Skeletal muscle tissue (tissue), 4 donors: ENCODE measurements around the gene CCSAP. TPM values are rescaled to one million over a fixed set of nuclear protein-coding genes. Genes with fewer than 3 reads are reported as not detected.

ENCODE experiments used
- H3K27ac ChIP-seq: one replicate; pipeline ENCODE4 v1.7.0; 2013; ENCODE audit warnings: mild to moderate bottlenecking, low read depth, low read length, inconsistent platforms
- H3K27me3 ChIP-seq, 3 donors: one replicate each; pipeline ENCODE4 v1.7.0; 2013; ENCODE audit warnings: low read length in 3 of 3; ENCODE audit not compliant: control insufficient read depth in 3 of 3, insufficient read depth in 3 of 3
- H3K36me3 ChIP-seq, 3 donors: one replicate each; pipeline ENCODE4 v1.7.0; 2013; ENCODE audit warnings: low read length in 3 of 3; ENCODE audit not compliant: control insufficient read depth in 3 of 3, insufficient read depth in 3 of 3
- H3K4me1 ChIP-seq, 3 donors: one replicate each; pipeline ENCODE4 v1.7.0; 2013; ENCODE audit warnings: low read length in 3 of 3, mild to moderate bottlenecking in 3 of 3; ENCODE audit not compliant: control insufficient read depth in 3 of 3, insufficient read depth in 3 of 3
- H3K4me3 ChIP-seq, 3 donors: one replicate each; pipeline ENCODE4 v1.7.0; 2013; ENCODE audit warnings: low read length in 3 of 3
- H3K9ac ChIP-seq, 3 donors: one replicate each; pipeline ENCODE4 v1.7.0; 2013; ENCODE audit warnings: low read length in 3 of 3, mild to moderate bottlenecking in 3 of 3, moderate library complexity in 2 of 3, low read depth in 1 of 3
- H3K9me3 ChIP-seq, 3 donors: one replicate each; pipeline ENCODE4 v1.7.0; 2013; ENCODE audit warnings: low read length in 3 of 3; ENCODE audit not compliant: control insufficient read depth in 3 of 3
- total RNA-seq: library from RNA; depleted of rRNA; stranded (reverse); fragments of >200 nt; gene quantifications from one replicate; pipeline ENCODE4 v1.2.3, GENCODE V29; 2014
- donor health status: Osteomylitis.

Gene CCSAP
- total RNA-seq, 1 donor from 2014 or later, result 5.2 TPM

DNA sequence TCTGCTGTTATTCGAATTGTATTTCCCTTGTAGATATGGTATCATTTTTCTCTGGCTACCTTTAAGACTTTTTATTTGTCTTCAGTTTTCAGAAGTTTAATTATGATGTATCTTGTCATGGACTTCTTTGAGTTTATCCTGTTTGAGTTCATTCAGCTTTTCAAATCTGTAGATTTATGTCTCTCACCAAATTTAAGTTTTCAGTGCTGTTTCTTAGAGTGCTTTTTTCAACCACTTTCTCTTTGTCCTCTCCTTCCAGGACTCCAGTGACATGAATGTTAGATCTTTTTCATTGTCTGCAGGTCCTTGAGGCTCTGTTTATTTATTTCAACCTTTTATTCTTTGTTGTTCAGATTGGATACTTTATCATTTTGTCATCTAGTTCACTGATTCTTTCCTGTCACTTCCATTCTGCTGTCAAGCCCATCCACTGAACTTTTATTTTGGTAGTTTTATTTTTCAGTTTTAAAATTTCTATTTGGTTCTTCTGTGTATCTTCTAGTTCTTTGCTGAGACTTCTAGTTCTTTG, 60.5 kb downstream of the CCSAP start:
- Histone ChIP-seq H3K9me3 (no peaks in the 10 kb centered on the region), H3K27me3 (no peaks in the 10 kb centered on the region), H3K4me1 (peaks cover 5 to 12% (median 5%) of the 10 kb centered on the region in 3 donors), H3K27ac (no peak overlapping the region), H3K36me3 (no peaks in the 10 kb centered on the region), H3K4me3 (no peak overlapping the region), H3K9ac (no peak overlapping the region)

DNA sequence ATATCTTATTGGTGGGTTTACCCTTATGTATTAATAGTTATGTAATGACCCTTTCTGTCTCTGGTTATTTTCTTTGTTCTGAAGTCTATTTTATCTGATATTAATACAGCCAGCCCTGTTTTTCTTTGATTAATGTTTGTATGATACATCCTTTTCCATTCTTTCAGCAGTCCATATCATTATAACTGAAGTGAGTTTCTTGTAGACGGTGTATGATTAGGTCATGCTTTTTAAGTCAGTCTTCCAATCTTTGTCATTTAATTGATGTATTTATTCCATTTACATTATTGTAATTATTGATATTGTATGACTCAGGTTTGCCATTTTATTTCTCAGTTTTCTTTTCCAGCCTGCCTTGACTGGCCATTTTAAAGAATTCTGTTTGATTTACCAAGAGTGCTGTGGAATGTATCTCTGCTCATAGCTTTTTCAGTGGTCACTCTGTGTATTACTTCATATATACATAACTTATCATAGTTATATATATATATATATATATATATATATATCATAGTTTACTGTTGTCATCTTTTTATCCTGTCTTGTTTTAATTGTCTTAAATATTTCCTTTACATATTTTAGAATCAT, 61.4 kb downstream of the CCSAP start:
- Histone ChIP-seq H3K36me3 (no peaks in the 10 kb centered on the region), H3K4me1 (peaks cover 5 to 12% (median 5%) of the 10 kb centered on the region in 3 donors), H3K27ac (no peak overlapping the region)

DNA sequence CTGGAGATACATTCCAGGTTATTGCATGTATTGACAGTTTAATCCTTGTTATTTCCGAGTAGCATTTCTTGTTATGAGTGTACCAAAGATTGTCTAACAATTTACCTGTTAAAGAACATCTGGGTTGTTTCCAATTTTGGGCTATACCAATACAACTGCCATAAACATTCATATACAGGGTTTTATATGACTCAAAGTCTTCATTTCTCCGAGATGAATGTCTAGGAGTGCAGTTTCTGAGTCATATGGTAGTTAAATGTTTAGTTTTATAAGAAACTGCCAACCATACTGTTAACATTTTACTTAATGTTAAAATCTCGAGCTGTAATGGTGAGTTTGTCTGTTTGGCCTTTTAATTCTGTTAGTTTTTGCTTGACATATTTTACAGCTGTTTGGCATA, 61.9 kb downstream of the CCSAP start:
- Histone ChIP-seq H3K4me3 (no peak overlapping the region), H3K27me3 (no peaks in the 10 kb centered on the region), H3K27ac (no peak overlapping the region), H3K4me1 (peaks cover 5 to 12% (median 7%) of the 10 kb centered on the region in 3 donors), H3K36me3 (no peaks in the 10 kb centered on the region), H3K9me3 (no peaks in the 10 kb centered on the region), H3K9ac (no peak overlapping the region)

More for the DNA sequence above, 61.4 kb downstream of the CCSAP start:
- H3K9me3 ChIP-seq, result no peaks in the 10 kb centered on the region
- H3K4me3 ChIP-seq, result no peak overlapping the region
- H3K9ac ChIP-seq, result no peak overlapping the region
- H3K27me3 ChIP-seq, result no peaks in the 10 kb centered on the region

DNA sequence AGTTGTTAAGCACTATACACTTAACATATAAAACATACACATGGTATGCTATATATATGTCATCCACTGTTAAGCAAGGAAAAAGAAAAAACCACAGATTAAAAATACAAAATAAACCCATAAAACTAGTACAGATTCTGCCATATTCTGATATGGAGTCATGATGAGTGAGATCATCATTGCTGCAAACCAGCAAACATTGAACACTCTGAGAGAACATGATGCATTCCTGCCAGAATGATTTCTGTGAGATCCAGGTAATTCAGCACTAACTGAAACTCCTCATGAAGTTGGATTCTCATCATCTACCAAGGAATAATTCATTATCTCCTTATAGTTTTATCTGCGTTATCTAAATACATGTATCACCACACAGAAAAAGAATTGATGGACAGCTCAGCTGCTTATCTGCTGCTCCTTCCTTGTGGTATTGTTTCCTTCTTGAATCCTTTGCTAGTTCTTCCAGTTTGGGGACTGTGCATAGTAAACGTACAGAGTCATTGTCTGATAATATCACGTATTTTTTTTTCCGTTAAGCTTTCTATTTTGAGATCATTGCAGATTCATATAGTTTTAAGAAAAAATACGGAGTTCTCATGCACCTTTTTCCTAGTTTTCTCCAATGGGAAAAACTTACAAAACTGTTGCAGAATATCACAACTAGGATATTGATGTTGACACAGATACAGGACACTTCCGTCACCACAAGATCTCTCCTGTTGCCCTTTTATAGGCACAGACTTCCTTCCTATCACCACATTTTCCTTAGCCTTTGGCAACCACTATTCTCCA, 62.6 kb downstream of the CCSAP start:
- Histone ChIP-seq H3K27ac (no peak overlapping the region), H3K27me3 (no peaks in the 10 kb centered on the region), H3K4me3 (no peak overlapping the region), H3K4me1 (peaks cover 5 to 12% (median 7%) of the 10 kb centered on the region in 3 donors), H3K9ac (no peak overlapping the region), H3K36me3 (no peaks in the 10 kb centered on the region), H3K9me3 (no peaks in the 10 kb centered on the region)

DNA sequence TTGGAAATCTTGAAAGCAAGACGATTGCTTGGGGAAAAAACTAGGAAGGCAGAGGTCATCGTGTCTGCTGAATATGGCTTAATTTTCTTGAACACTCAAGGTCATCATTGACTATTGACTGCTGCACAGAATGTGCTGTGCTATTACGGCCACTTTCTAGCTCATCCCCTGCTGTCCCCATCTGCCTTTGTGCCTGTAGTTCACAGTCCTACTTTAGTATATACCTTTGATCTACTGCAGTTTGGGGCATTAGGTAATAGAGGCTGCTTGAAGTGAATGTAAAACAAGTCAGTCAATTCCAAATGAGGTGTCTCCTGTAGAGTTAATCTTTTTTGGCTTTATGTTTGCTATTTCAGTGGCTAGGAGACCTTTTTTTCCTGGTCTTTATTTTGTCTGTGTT, 63.6 kb downstream of the CCSAP start:
- Histone ChIP-seq H3K9me3 (no peaks in the 10 kb centered on the region), H3K4me1 (peaks cover 5 to 16% (median 12%) of the 10 kb centered on the region in 3 donors), H3K27me3 (no peaks in the 10 kb centered on the region)

DNA sequence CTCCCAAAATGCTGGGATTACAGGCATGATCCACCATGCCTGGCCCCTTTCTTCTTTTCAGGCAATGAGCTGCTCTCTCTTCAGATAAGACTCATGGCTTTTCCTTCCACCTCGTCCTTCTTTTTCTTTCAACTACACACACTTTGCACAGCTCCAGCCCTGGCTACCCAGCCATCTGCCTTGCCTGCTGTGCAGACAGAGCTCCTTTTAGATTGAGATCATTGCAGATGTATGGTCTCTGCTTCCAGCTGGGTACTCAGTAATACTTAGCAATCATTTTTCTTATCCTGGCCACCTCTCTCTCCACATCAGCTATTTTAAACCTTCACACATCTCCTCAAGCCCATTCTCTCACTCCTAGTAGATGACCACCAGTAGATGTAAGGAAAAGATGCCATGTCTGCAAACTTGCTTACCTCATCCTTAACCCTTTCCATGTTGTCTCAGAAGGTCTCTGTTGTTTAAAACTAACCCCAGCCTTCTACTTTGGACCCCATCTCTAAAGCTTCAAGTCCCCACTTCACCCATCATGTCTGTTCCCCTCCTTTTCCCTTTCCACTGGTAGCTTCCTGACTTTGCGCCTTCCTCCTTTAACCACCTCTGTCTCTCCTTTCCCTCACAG, 64.6 kb downstream of the CCSAP start:
- H3K4me1 ChIP-seq, result peaks cover 6 to 17% (median 8%) of the 10 kb centered on the region in 3 donors

More for the DNA sequence above, 63.6 kb downstream of the CCSAP start:
- no peak overlapping the region for H3K4me3 ChIP-seq
- H3K27ac ChIP-seq, result no peak overlapping the region
- no peaks in the 10 kb centered on the region for H3K36me3 ChIP-seq
- H3K9ac ChIP-seq, result no peak overlapping the region

GRCh38 chr1:229275005-229275404, 67.8 kb downstream of the CCSAP start:
- no peak overlapping the region for H3K4me3 ChIP-seq
- no peaks in the 10 kb centered on the region for H3K9me3 ChIP-seq
- no peaks in the 10 kb centered on the region for H3K27me3 ChIP-seq
- no peak overlapping the region for H3K27ac ChIP-seq
- peaks cover 20 to 34% (median 23%) of the 10 kb centered on the region in 3 donors for H3K4me1 ChIP-seq
- H3K9ac ChIP-seq, result no peak overlapping the region
- H3K36me3 ChIP-seq, result no peaks in the 10 kb centered on the region

More for the DNA sequence above, 64.6 kb downstream of the CCSAP start:
- no peak overlapping the region for H3K27ac ChIP-seq
- no peaks in the 10 kb centered on the region for H3K27me3 ChIP-seq
- no peaks in the 10 kb centered on the region for H3K36me3 ChIP-seq
- no peak overlapping the region for H3K9ac ChIP-seq
- H3K9me3 ChIP-seq, result no peaks in the 10 kb centered on the region
- no peak overlapping the region for H3K4me3 ChIP-seq

GRCh38 chr1:229273507-229274232, 69.2 kb downstream of the CCSAP start:
- Histone ChIP-seq H3K36me3 (no peaks in the 10 kb centered on the region), H3K4me1 (peaks cover 28 to 38% (median 30%) of the 10 kb centered on the region in 3 donors), H3K27ac (no peak overlapping the region), H3K9me3 (no peaks in the 10 kb centered on the region), H3K9ac (no peak overlapping the region), H3K4me3 (no peak overlapping the region), H3K27me3 (no peaks in the 10 kb centered on the region)

GRCh38 chr1:229272164-229273158, 70.4 kb downstream of the CCSAP start:
- Histone ChIP-seq H3K9ac (peak overlapping the region; percentile 79 to 93 (median 80)), H3K27ac (no peak overlapping the region), H3K4me1 (peaks cover 30 to 46% (median 35%) of the 10 kb centered on the region in 3 donors), H3K4me3 (peak overlapping the region; percentile 76 to 82 (median 79)), H3K36me3 (peaks cover 0 to 2% (median 0%) of the 10 kb centered on the region in 3 donors), H3K27me3 (no peaks in the 10 kb centered on the region), H3K9me3 (no peaks in the 10 kb centered on the region)
